GM21529 (cell line): Measurements from ENCODE around the gene ZFYVE28.
"Not testable (repeated sequence)": the region's sequence is repeated elsewhere in the genome, so short reads cannot be mapped to it uniquely, and the experiment has no call there.

Experiments
- ATAC-seq: cut with Tn5 transposase; IDR thresholded peaks from one replicate; pipeline ENCODE4 v1.9.1; 2021; ENCODE audit not compliant: unreplicated experiment

ZFYVE28 gene

DNA sequence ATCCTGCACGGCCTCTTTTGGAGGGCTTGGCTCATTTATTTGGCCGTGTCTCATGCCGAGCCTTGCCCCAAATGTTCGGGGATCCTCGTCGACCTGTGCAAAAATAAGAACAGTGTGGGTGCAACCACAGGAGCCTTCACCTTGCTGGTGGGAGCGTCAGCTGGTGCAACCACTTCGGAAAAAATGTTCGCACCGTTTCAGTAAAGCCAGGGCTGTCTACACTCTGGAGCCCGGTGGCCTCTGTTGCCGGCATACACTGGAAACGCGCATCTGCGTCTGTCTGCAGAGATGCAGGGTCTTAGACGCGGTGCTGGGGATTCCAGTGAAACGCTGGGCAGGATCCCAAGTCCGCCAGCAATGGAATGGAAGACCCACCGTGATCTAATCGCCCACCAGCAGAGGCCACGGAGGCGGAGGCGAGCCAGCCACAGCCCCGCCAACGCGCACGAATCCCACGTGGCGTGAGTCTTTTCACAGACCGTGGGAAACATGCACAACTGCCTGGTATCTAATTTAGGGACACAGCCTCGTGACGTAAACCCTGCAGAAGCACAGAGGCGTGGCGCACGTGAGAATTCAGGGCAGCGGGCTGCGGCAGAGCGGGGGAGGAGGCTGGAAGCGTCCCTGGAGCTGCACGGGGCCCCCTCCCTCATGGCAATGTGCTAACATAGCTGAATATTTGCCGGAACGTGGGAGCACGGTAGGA is 142.7 kb downstream of the ZFYVE28 start:
- no peak for ATAC-seq

DNA sequence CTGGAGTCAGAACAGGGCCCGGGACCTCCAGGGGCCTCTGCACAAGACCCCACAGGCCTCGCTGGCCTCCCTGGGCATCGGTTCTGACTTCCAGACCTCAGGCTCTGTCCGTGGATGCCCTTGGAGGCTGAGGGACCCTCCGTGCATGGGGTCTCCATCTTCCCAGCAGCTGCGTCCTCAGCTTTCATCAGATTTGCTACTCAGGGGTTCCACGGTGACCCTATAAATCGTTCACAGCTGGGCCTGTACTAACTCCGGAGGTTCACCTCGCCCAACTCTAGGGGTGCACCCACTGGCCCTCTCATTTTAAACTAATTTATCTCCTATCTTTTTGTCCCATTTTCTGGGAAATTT is 143.4 kb downstream of the ZFYVE28 start:
- not testable (repeated sequence) for ATAC-seq

DNA sequence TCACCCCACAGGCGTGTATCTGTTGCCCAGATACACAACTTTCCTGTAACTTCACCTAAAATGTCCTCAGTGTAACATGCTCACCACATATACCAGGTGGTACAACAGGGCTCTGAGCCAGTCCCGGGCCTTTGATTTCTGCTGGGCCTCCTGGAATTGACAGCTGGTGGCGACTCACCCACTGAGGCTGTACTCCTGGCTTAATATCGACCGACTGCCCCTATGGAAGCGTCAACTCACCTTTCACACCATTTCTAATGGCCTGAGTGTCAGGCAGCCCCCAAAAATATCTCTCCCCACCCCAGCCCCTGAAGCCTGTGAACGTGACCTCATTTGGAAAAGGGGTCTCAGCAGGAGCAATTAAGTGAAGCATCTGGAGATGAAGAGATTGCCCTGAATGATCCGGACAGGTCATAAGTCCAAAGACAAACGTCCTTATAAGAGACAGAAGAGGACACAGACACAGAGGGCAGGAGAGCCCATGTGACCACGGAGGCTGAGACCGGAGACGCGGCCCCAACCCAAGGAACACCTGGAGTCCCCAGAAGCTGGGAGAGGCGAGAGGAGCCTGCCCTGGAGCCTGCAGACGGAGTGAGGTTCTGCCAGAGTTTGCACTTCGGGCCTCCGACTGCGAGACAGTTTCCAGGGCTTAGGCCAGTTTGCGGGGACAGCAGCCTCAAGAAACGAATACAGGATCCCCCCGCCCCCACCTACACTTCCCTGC is 144.0 kb downstream of the ZFYVE28 start:
- no peak for ATAC-seq

DNA sequence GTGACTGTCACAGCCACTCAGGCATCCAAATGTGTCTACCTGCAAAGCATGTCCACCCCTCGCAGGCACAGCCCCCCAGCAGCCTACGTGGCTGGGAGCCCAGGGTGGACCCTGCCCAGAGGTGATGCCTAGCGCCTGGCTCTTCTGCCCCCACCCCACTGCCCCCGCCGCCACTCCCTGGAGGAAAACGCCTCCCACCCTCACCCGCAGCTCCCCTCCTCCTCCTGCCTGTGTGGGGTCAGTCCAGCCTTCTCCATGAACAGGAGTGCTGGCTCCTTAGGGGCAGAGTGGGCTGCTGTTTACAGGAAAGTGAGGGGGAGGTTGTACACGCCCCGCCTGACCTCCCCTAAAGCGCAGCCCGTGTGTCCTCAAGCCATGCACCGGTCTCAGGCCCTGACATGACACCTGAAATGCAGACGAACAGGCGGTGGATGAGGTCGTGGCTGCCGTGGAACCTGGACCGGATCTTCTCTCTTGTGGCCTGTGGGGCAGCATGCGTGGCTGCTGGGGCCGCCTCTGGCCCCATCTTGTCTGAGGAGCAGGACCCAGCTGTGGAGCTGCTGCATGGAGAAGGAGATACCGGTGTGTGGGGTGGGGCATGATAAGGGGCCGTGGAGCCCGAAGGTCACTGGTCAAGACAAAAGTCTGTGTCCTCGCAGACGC is 144.7 kb downstream of the ZFYVE28 start:
- no peak for ATAC-seq

DNA sequence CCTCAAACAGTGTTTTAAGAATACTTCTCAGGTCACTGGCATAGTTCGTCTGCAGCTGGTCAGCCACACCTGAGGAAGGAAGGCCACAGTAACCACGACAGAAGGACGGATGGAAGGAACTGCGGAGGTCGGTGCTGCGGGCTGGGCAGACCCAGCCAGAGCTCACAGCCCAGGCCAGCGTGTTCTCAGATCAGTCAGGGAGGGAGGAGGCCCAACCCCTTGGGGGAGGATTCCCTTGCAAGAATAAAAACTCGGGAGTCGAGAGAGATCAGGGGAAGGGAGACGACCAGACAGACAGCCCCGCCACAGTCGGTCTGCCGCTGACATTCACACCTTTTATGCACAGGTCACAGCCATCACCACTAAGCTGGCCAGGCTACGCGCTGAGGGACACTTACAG is 145.2 kb downstream of the ZFYVE28 start:
- ATAC-seq: no peak

DNA sequence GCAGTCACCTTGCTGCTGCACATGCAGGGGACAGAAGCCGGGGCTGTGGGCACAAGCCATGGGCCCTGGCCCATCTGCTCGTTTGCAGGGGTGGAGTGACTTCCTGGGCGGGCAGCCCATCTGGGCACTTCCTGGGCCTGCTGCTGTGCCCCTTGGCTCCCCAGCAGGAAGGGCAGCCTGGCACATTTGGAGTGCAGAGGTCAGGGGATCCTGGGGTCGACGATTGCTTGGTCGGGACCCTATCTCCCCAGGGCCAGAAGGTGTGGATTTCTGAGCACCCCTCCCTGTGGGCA is 145.7 kb downstream of the ZFYVE28 start:
- ATAC-seq: no peak

DNA sequence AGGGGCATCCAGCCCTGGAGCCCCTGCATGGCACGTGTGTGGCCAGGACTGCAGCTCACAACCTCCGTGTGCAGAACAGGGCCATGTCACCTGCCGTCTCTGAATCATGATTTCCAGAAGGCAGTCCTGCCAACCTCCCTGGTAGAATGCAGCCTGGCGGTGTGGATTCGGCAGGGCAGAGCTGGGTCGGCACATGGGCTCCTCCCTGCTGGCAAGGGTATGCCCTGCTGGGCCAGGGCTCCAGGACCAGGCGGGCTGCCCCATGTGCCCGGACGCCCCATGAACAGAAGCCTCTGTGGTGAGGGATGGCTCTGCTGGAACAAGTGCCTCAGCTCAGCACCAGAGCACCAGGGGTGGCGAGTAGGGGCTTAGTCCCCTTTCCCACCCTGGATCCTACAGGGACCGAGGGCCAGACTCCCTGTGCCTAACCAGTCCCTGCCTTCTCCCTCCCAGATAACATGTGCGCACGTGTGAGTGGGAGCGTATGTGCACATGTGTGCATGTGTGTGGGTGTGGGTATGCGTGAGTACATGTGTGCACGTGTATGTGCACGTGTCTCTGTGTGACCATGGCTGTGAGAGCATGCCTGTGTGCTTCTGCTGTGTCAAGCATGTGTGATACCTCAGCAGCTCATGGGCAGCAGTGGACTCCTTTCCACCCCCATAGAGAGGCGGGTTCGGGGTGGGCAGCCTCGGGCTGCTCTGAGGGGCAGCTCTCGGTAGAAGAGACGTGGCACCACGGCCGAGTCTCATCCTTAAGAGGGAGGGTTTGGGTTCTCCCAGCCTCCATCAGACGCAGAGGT is 146.2 kb downstream of the ZFYVE28 start:
- ATAC-seq: no peak

DNA sequence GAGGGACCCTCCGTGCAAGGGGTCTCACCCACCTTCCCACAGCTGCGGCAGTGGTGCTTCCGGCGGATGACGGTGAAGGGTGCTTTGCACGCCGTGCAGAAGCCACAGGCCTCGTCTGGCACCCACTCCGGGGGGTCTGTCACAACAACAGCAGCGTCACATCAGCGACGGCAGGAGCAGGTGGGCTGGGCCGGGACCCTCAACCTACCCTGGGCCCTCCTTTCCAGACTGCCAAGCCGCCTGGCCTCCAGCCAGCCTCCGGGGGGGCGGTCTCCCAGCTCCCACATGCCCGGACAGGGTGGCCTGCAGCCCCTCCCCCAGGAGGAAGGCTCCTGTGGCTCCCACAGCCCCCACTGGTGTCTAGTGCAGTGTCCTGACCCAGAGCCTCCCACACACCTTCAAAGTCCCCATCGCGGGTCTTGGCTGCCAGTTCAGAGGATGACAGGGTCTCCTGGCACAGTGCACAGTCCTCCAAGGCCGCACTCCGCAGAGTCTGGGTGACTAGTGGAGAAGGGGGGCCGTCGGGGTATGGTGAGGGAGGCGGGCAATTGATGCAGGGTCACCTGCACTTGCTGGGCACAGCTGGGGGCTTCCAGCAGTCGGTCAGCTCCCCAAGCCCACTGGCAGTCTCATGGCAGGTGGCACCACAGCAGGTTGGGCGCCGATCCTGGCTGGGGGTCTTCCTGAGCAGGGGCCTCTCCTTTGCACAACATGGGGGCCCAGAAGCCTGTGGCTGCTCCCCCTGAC is 147.0 kb downstream of the ZFYVE28 start:
- ATAC-seq: no peak

DNA sequence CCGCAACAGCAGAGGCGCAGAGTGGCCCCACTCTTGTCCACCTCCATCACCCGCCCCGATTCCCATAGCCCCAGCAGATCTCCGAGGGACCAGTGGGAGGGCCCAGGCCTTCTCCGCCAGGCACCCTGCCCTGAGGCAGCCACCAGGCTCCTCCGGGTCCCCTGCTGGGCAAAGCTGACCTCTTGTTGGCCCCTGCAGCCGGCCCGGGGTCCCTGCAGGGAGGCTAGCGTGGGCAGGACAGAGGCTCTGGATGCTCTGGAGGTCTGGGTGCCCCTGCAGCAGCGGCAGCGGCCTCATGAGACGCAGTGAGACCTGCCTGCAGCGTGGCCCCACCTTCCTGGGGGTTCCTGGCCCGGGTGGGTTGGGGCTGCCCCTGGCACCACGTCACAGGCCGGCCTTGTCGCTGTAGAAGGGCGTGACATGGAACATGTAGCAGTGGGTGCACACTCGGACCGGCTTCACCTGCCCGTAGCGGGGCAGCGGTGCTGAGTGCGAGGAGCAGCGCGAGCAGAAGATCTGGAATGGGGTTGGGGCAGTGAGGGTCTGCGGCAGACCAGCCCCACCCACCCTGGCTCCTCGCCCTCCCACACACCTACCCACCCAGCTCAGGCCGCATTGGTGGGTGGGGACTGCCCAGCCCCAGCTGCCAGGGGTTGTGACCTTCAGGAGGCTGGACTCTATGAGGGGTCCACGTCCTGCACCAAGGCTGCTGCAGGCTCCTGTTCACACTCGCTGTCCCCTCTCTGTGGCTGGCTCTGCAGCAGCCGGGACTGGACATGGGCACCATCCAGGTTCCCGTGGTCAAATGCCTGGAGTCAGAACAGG is 147.9 kb downstream of the ZFYVE28 start:
- ATAC-seq: no peak

DNA sequence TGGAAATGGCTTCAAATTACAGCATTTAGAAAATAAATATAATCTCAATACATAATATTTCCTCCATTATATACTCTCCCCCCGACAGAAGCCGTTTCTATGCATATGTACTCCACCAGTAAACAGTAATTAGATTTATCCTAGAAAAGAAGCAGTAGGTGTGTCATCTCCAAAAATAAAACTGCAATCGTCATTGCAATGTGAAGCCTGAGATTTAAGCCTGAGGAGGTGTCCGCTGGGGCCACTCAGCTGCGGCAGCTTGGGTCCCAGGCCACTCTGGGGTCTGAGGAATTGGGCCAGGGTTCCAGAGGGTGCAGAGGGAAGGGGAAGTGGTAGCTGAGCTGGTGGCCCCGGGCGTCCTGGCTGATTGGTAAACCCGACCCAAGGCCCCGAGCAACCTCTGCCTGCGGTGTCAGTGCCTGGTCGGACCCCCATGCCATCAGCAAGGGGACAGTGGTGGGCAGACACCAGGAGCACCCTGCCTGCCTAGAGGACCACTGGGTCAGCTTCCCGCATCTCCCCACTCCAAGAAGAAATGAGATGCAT is 148.8 kb downstream of the ZFYVE28 start:
- no peak for ATAC-seq

DNA sequence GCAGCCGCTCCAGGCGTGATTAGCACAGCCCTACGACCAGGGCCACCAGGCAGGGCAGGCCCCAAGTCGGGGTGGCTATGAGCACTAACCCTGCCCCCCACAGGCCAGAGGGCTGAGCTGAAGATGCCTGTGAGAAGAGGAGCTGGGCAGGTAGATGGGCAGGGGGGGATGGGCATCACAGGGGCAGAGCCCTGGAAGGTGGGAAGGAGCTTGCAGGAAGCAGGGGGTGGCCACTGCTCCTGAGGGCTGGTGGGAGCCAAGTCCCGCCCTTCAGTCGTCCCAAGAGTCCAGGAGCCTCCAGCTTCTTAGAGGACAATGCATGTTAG is 149.3 kb downstream of the ZFYVE28 start:
- ATAC-seq: no peak

DNA sequence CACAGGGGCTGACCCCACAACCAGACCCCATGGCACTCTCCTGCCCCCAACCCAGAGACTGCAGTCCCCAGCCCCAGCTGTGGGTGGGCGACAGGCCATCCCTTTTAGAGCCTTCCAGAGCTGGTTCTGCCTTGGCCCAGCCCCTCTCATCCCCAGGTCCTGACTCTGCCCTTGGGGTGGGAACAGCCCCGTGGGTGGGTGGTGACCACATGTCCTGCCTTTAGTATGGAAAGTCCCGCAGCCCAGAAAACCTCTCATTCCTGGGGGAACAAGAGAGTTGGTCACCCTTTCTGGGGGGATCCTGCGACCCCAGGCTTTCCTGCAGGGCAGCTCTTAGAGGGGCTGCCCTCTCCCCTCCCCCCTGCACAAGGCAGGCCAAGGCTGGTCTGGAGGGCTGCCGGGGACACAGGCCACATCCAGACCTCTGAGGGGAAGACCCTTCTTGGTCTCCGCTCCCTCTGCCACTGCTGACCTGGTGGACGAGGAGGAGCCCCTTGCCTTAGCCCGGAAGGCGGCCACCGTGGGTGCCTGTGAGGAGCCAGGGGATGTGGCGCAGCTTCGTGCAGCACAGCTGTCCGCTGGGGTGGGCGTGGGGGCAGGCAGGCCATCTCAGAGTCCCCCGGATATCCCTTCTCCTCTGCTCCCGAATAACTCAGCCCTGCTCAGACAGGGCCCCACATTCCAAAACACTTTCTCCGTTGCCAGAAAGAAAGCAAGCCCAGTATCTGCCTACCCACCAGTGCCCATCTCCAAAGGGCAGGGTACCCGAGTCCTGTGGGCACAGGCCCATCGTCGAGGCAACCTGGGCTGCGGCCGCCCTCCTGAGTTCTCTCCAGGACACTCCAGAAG is 149.9 kb downstream of the ZFYVE28 start:
- no peak for ATAC-seq

DNA sequence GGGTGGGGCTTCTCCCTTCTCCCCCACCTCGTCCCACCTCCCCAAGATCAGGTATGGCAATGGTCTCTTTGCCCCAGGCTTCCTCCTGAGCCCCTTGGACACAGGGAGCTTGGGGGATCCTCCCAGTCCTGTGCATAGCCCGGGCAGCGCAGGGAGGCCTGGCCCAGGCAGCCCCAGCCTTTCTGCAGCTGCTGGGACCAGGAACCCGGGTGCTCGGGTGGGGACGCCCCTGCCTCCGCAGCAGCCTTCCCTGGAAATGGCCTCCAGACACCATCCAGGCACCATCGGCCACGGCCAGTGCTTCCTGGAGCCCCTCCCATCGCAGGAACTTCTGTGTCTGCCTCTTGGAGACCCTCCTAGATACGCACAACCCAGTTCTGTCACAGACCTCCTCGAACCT is 150.6 kb downstream of the ZFYVE28 start:
- no peak for ATAC-seq

DNA sequence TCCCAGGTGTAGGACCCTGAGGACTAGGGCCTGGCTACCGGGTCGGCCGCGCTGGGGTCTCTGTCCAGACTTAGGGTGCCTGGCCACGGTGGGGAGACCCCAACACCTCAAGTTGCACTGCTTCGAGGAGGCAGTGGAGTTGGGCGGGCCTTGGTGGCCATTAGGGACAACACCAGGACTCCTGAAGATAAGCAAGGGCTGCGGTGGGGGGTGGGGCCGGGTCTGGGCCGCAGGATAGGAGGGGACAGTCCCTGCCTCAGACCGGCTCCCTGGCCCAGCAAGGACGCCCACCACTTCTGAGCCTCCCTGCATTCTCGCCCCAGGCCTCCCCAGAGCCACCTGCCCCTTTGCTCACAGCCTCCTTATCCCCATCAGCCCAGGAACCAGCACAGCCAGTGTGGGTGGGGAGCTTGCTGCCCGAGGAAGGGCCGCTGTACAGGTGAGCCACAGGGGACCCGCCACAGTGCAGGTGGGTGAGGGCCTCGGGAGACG is 151.1 kb downstream of the ZFYVE28 start:
- ATAC-seq: no peak

DNA sequence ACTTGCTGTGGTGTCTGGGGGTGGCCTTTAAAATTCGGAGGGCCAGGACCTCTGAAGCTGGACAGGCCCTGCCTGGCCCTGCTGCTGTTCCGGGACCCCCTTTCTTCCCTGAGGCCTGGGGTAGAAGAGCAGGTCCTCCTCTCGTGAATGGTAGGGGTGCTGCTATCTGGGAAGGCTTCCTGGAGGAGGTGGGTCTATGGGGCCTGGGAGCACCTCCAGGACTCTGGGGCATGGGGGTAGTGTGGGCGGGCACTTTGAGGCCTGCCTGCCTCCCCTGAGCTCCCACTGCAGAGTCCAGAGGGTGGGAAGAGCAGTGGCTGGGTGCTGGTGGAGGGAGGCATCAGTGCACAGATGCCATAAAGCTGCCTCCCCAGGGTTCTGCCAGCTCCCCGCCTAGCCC is 151.6 kb downstream of the ZFYVE28 start:
- no peak for ATAC-seq

DNA sequence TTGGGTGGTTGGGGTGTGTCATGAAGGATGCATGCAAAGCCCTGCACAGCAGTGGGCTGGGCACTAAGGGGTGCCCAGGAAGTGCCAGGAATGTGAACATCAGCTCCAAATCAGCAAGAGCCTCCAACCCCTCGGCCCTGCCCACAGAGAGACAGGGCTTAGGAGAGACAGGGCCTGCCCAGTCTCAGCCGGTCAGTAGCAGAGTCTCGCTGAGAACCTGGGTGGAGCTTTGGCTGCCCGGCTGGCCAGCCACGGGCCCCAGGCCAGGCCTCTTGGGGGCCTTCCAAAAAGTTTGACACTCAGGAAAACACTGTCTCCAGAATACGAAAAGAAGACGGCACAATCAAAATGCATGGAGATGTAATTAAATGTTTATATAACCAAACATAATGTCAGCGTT is 152.3 kb downstream of the ZFYVE28 start:
- no peak for ATAC-seq

DNA sequence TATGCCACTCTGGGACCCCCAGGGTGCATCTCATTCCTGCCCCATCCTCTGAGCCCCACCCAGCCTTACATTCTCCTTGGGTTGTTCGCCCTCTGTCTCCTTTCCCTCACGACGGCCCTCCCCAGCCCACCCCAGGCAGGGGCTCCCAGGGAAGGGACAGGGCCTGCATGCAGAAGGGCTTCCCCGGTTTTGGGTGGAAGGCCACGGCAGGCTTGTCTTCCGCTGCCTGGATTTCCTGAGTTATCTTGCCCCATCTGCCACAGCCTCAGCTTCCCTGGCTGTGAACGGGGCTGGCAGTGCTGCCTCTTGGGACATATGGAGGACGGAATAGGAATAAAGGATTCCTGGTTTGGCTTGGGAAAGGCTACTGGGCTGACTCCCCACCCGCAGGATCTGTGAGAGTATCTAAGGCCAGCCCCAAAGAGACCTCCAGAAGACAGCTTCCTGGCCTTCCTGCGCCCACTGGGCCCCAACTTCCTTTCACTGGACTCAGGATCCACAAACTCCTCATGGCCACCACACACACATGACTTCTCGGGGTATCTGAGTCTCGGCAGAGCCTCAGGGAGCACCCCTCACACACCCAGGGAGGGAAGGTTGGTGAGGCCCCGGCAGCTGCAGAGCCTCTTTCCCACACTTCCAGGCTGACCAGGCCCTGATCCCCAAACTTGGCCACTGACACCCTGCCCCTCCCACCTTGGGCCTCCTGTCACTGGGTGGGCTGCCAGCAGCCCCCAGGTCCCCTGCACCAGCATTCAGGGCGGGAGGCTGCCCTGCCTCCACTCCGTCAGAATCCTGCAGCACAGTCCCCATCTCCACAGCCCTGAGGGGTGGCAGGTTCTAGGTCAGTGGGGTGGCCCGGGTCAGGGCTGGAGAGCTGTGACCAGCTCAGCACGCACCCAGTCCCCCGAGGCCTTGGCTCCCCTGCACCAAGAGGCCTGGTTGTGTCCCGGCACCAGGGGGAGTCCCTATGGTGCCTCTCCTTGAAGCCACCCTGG is 153.0 kb downstream of the ZFYVE28 start:
- no peak for ATAC-seq
